OCI-LY7 (cell line): Measurements from ENCODE around the gene TRPM3.
"Not testable (repeated sequence)": the region's sequence is repeated elsewhere in the genome, so short reads cannot be mapped to it uniquely, and the experiment has no call there.

Experiments used
- CTCF ChIP-seq: fragments of 200-600 bp; sonication (generic); conservative IDR thresholded peaks from 2 replicates; pipeline ENCODE4 v1.5.1; 2014; ENCODE audit warnings: mild to moderate bottlenecking, antibody characterized with exemption, low read length, moderate library complexity, mixed read lengths
- EZH2phosphoT487 ChIP-seq: fragments of 200-600 bp; sonication (generic); IDR thresholded peaks from 2 replicates; pipeline ENCODE4 v1.6.1; 2018; ENCODE audit warnings: low read depth, borderline replicate concordance, mild to moderate bottlenecking, mixed run types, antibody characterized with exemption, low read length, moderate library complexity, mixed read lengths

- not testable (repeated sequence) for TF ChIP-seq CTCF, EZH2phosphoT487
Measured at GRCh38 chr9:70724025-70724424, 397.4 kb downstream of the TRPM3 start.
